ENCODE results near the gene HERC3.

Gene HERC3

DNA sequence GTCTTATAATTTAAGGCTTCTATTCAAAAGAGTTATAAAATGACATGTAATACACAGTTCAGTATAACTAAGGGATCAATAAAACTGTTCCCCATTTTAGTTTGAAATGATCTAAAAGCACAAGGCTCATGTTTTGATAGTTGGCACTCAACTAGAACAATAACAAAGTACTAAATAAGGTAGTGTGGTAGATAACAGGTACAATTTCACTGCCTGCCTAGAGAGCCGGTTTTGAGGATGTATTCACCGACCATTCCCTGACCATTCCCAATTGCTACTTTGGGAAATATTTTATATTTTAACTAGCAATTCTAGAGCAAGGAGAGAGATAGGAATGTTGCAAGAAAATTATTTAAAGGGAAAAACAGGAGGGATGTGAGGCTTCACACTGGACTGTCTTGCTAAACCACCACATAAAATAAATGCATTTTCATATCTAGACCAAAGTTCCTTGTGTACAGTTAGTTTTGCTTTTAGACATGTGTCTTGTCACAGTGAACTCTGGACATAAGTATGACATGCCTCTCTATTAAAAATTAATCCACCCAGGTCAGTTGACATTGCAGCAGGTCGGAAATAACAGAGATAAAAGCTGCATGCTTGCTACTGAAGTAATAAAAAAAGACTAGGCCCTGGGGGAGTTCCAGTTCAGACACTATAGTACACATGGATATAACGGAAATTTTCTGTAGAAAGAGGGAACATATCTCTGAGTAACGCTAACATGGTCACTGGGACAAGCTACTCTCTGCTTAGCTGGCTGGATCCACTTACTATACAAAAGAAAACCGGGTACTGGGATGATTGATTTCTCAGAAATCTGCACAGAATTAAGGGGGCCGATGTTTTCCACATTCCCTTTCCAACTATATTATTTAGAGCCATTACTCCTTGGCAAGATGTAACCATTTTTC, 161.6 kb downstream of the HERC3 start:
- no peak for DNase-seq (ENCODE audit: low spot score)
- Histone ChIP-seq H3K4me3 (no peak overlapping the region), H3K27ac (no peak overlapping the region)

DNA sequence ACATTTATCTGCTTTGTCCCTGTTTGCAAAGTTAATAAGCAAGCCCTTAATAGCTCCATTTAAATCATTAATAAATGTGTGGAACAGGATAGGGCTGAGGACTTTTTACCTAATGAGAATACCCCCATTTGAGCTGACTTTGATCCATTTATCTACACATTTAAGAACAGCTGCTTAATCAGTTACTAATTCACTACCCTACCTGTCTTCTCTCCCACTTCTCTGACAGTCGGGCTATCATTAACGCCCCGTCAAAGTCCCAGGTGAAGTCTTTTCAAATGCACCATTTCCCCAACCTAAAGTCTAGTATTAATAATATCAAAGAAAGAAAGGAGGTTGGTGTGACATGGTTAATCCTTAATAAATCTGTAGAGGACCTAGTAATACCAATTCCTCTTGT, 162.5 kb downstream of the HERC3 start:
- TF ChIP-seq, protein P1, sequence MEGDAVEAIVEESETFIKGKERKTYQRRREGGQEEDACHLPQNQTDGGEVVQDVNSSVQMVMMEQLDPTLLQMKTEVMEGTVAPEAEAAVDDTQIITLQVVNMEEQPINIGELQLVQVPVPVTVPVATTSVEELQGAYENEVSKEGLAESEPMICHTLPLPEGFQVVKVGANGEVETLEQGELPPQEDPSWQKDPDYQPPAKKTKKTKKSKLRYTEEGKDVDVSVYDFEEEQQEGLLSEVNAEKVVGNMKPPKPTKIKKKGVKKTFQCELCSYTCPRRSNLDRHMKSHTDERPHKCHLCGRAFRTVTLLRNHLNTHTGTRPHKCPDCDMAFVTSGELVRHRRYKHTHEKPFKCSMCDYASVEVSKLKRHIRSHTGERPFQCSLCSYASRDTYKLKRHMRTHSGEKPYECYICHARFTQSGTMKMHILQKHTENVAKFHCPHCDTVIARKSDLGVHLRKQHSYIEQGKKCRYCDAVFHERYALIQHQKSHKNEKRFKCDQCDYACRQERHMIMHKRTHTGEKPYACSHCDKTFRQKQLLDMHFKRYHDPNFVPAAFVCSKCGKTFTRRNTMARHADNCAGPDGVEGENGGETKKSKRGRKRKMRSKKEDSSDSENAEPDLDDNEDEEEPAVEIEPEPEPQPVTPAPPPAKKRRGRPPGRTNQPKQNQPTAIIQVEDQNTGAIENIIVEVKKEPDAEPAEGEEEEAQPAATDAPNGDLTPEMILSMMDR (IDR thresholded peaks at IDR 0.05): no peak
- DNase-seq (ENCODE audit: low spot score): no peak
- no peak overlapping the region for H3K4me3 ChIP-seq

More for the DNA sequence above, 161.6 kb downstream of the HERC3 start:
- TF ChIP-seq, protein P1 (IDR thresholded peaks at IDR 0.05): no peak

DNA sequence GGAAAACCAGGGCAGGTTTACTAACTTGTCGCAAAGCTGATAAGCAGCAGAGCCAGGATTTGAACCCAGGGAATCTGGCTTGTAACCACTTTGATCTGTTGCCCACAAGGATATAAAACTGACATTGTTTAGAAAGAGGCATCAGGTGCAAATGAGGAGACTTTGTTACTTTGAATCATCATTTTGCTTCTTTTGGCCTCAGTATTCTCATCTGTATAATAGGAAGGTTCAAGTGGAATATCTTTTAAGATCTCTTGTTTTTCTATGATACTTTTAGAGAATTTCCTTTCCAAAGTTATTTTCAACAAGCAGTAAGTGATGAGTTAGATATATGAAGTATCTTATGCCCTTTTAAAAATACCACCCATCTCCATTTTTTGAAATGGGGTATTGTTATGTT, 163.2 kb downstream of the HERC3 start:
- no peak overlapping the region for H3K27ac ChIP-seq
- DNase-seq (ENCODE audit: low spot score): no peak
- TF ChIP-seq, protein P1 (IDR thresholded peaks at IDR 0.05): no peak
- H3K4me3 ChIP-seq: no peak overlapping the region

More for the DNA sequence above, 162.5 kb downstream of the HERC3 start:
- no peak overlapping the region for H3K27ac ChIP-seq

DNA sequence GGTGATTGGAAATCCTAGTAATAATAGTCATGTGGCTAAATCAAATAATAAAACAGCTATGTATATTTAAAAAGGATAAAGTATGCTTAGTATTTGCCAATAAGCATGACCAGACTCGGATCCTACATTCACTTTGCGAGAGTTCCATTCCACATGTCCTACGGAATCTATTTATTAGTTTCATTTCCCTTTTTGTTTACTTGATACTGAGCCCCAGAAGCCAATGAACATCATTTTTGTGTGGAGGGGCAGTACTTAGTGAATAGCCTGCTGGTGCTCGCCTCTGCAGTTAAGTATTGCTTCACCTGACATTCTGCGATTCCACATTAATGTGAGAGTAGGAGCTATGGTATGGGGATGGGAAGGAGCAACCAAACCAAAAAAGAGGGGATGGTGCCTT, 163.9 kb downstream of the HERC3 start:
- Histone ChIP-seq H3K4me3 (no peak overlapping the region), H3K27ac (no peak overlapping the region)
- TF ChIP-seq, protein P1 (IDR thresholded peaks at IDR 0.05): no peak
- no peak for DNase-seq (ENCODE audit: low spot score)

DNA sequence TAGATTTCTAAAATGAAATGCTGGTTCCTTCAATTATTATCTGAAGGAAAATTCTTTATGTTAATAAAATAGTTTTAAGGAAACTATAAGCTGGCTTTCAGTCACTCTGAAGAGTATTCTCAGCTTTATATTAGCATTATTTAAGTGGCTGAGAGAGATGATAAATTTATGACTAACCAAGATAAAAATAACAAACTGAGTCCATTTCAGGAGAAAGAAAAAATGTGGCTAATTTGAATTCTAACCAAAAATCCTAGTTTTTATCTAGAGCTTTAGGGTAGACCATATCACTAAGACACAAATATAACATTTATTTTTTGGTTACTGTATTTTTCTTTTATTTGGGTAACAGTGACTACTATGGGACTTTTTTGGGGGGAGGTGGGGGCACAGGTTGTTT, 164.8 kb downstream of the HERC3 start:
- TF ChIP-seq, protein P1 (IDR thresholded peaks at IDR 0.05): no peak
- DNase-seq (ENCODE audit: low spot score): no peak
- no peak overlapping the region for H3K4me3 ChIP-seq
- no peak overlapping the region for H3K27ac ChIP-seq

DNA sequence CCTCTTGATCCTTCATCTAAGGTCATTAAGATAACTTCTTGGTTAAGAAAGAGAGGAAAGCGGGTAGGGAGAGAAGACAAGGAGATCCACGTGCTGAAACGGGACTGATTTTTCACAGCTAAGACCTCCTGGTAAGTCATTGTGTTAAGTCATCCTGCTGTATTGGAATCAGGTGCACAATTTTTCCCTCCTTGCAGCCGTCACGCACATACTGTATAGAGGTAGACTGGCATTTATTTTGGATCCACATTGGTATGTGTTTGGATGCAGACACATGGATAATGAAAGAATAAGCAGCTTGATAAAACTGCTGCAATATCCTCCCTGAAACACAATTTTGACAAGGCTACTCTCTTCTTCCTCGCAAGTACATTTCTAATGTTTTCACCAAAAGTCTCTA, 165.5 kb downstream of the HERC3 start:
- no peak overlapping the region for H3K4me3 ChIP-seq
- DNase-seq (ENCODE audit: low spot score): no peak
- TF ChIP-seq, protein P1 (IDR thresholded peaks at IDR 0.05): no peak
- no peak overlapping the region for H3K27ac ChIP-seq

Measured in coronary artery (tissue), 2 donors.